Thoracic aorta (tissue), 2 donors: ENCODE measurements around the gene POP5. TPM values are rescaled to one million over a fixed set of nuclear protein-coding genes. Genes with fewer than 3 reads are reported as not detected.
"Not testable (repeated sequence)": the region's sequence is repeated elsewhere in the genome, so short reads cannot be mapped to it uniquely, and the experiment has no call there.

ENCODE experiments used
- ATAC-seq: fragments of 150-250 bp; one replicate; pipeline ENCODE4 v1.8.0; 2017; ENCODE audit warnings: low read depth; ENCODE audit not compliant: insufficient number of reproducible peaks, low FRiP score
- DNase-seq: peaks from one replicate; pipeline ENCODE4 v3.0.0-alpha.2; 2020; ENCODE audit warnings: low spot score
- H3K27ac ChIP-seq, 2 donors: fragments of 200-600 bp; sonication (generic); 1 replicate in 1 of 2; 2 replicates in 1 of 2; pipeline ENCODE4 v1.5.1; 2016; ENCODE audit warnings: mild to moderate bottlenecking in 2 of 2, moderate library complexity in 2 of 2
- H3K27me3 ChIP-seq: fragments of 200-600 bp; sonication (generic); replicated peaks from 2 replicates; pipeline ENCODE4 v1.6.0; 2016; ENCODE audit warnings: mild to moderate bottlenecking; ENCODE audit not compliant: insufficient read depth
- H3K36me3 ChIP-seq: fragments of 200-600 bp; sonication (generic); one replicate; pipeline ENCODE4 v1.5.1; 2016
- H3K4me1 ChIP-seq, 2 donors: fragments of 200-600 bp; sonication (generic); 1 replicate in 1 of 2; 2 replicates in 1 of 2; pipeline versions ENCODE4 v1.5.1 to v1.6.0; 2016; ENCODE audit warnings: low read depth in 2 of 2, mild to moderate bottlenecking in 1 of 2; ENCODE audit not compliant: control insufficient read depth in 1 of 2
- H3K4me3 ChIP-seq: fragments of 200-600 bp; sonication (generic); 2 replicates; pipeline ENCODE4 v1.5.1; 2016; ENCODE audit warnings: mild to moderate bottlenecking
- H3K9me3 ChIP-seq: fragments of 200-600 bp; sonication (generic); 2 replicates; pipeline ENCODE4 v1.5.1; 2016
- total RNA-seq, 2 donors: library from RNA; depleted of rRNA; stranded (reverse); fragments of >200 nt; gene quantifications; one replicate each; pipeline versions ENCODE4 v1.1.0 to v1.2.3, GENCODE V29; 2016
- TF ChIP-seq, protein P1 (sequence below): fragments of 200-600 bp; sonication (generic); IDR thresholded peaks from one replicate; pipeline ENCODE4 v1.5.1; 2019; ENCODE audit warnings: antibody characterized with exemption

Gene POP5
- total RNA-seq, 2 donors from 2014 or later, result 22.3 to 42.4 TPM

DNA sequence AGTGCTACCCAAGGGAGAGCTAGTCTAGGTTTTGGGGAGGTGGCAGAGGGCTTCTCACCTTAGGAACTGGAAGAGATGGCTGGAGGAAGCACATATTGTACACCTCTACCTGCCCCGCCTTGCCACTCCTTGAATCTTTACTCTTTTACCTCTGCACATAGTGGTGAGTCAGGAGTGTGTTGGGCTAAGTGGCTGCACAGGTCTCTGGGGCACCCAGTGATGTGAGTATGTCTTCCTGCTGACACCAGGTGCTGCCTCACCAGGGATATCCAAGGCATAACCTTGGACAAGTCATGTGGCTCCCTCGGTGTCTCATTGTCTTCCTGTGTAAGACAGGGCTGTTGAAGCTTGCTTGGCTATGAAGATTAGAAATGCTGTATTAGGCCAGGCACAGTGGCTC is 39.4 kb upstream of the POP5 start:
- DNase-seq, result no peak
- Histone ChIP-seq H3K36me3 (no peaks in the 10 kb centered on the region), H3K27me3 (no peaks in the 10 kb centered on the region), H3K27ac (no peak overlapping the region), H3K9me3 (no peaks in the 10 kb centered on the region), H3K4me1 (no peaks in the 10 kb centered on the region), H3K4me3 (no peak overlapping the region)
- ATAC-seq, result no peak
- TF ChIP-seq, protein P1, sequence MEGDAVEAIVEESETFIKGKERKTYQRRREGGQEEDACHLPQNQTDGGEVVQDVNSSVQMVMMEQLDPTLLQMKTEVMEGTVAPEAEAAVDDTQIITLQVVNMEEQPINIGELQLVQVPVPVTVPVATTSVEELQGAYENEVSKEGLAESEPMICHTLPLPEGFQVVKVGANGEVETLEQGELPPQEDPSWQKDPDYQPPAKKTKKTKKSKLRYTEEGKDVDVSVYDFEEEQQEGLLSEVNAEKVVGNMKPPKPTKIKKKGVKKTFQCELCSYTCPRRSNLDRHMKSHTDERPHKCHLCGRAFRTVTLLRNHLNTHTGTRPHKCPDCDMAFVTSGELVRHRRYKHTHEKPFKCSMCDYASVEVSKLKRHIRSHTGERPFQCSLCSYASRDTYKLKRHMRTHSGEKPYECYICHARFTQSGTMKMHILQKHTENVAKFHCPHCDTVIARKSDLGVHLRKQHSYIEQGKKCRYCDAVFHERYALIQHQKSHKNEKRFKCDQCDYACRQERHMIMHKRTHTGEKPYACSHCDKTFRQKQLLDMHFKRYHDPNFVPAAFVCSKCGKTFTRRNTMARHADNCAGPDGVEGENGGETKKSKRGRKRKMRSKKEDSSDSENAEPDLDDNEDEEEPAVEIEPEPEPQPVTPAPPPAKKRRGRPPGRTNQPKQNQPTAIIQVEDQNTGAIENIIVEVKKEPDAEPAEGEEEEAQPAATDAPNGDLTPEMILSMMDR, result no peak

DNA sequence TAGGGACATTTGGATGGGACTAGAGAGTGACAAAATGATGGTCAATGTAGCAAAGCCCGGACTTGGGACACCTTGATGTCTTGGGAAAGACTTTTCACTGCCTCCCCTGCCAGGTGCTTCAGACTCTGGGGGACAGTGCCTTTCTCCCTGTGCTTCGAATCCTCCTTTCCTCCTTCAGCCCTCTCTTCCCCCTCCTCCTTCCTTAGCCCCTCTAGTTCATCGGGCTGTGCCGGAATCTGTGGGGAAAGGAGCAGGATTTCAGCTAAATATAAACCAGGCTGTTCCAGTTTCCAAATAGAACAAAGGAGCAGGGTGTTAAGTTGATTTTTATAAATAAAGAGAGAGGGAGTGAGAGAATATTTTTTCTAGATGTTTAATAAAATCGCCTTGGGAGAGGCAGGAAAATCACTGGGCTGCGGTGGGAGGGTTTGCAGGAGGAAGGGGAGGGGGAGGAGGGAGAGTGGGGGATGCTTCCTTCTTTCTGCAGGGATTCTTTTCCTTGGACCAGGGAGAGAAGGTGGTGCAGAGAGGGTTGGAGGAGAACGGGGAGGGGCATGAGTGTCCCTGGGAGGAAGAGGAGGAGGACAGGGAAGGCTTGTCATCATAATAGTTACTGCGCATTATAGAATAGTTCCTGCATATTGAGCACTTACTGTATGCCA is 37.9 kb upstream of the POP5 start:
- no peaks in the 10 kb centered on the region for H3K36me3 ChIP-seq
- H3K4me3 ChIP-seq, result no peak overlapping the region
- H3K27ac ChIP-seq, result no peak overlapping the region
- ATAC-seq, result no peak
- no peaks in the 10 kb centered on the region for H3K4me1 ChIP-seq
- H3K9me3 ChIP-seq, result no peaks in the 10 kb centered on the region
- no peak for DNase-seq
- no peaks in the 10 kb centered on the region for H3K27me3 ChIP-seq
- TF ChIP-seq, protein P1, result no peak

DNA sequence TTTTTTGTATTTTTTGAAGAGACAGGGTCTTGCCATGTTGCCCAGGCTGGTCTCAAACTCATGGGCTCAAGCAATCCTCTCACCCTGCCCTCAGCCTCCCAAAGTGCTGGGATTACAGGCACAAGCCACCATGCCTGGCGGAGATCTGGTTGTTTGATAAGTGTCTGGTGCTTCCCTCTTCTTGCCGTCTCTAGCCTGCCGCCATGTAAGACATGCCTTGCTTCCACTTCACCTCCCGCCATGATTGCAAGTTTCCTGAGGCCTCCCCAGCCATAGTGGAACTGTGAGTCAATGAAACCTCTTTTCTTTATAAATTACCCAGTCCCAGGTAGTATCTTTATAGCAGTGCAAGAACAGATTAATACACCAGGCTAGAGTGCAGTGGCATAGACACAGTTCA is 36.6 kb upstream of the POP5 start:
- not testable (repeated sequence) for H3K27me3 ChIP-seq, H3K27ac ChIP-seq, DNase-seq, H3K36me3 ChIP-seq, ATAC-seq, H3K4me3 ChIP-seq, H3K4me1 ChIP-seq, H3K9me3 ChIP-seq

DNA sequence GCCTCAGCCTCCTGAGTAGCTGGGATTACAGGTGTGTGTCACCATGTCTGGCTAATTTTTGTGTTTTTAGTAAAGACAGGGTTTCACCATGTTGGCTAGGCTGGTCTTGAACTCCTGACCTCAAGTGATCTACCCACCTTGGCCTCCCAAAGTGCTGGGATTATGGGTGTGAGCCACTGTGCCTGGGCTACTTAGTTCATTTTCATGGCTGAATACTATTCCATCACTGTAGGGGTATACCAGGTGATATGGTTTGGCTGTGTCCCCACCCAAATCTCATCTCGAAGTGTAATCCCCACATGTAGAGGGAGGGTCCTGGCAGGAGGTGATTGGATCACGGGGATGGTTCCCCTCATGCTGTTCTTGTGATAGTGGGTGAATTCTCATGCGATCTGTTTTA is 36.0 kb upstream of the POP5 start:
- not testable (repeated sequence) for H3K27ac ChIP-seq, H3K36me3 ChIP-seq, ATAC-seq, H3K27me3 ChIP-seq, DNase-seq, H3K4me1 ChIP-seq, H3K9me3 ChIP-seq, H3K4me3 ChIP-seq

DNA sequence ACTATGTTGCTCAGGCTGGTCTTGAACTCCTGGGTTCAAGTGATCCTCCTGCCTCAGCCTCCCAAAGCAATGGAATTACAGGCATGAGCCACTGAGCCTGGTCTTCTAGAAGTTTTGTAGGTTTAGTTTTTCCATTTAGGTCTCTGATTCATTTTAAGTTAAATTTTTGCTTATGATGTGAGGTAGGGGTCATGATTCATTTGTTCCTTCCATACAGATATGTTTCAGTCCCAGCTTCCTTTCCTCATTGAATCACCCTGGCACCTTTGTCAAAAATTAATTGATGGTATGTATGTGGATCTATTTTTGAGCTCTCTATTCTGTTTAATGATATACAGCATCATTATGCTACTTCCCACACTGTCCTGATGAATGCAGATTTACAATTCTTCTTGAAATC is 33.6 kb upstream of the POP5 start:
- no peaks in the 10 kb centered on the region for H3K36me3 ChIP-seq
- no peak overlapping the region for H3K27ac ChIP-seq
- H3K4me1 ChIP-seq, result no peaks in the 10 kb centered on the region
- H3K4me3 ChIP-seq, result no peak overlapping the region
- H3K9me3 ChIP-seq, result no peaks in the 10 kb centered on the region
- TF ChIP-seq, protein P1, result no peak
- ATAC-seq (no peak), DNase-seq (no peak)
- no peaks in the 10 kb centered on the region for H3K27me3 ChIP-seq

DNA sequence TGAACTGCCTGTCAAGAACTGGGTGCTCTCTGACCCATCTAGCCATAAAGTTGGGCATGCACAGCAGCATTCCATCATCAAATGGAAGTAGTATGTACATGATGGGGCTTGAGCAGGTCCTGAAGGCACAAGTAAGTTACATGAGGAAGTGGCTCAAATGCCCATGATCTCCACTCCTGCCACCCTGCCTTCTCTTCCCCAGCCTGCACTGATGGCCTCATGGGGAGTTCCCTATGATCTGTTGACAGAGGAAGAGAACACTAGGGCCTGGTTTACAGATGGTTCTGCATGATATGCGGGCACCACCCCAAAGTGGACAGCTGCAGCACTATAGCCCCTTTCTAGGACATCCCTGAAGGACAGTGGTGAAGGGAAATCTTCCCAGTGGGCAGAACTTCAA is 30.3 kb upstream of the POP5 start:
- ATAC-seq, result not testable (repeated sequence)

DNA sequence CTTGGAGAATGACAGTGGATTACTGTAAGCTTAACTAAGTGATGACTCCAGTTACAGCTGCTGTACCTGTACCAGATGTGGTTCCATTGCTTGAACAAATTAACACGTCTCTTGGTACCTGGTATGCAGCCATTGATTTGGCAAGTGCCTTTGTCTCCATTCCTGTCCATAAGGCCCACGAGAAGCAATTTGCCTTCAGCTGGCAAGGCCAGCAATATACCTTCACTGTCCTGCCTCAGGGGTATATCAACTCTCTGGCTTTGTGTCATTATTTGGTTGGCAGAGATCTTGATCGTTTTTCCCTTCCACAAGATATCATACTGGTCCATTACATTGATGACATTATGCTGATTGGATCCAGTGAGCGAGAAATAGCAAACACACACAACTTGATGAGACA is 29.4 kb upstream of the POP5 start:
- DNase-seq (no peak), ATAC-seq (no peak)
- Histone ChIP-seq H3K27me3 (no peaks in the 10 kb centered on the region), H3K27ac (no peak overlapping the region), H3K9me3 (no peaks in the 10 kb centered on the region), H3K36me3 (no peaks in the 10 kb centered on the region), H3K4me1 (no peaks in the 10 kb centered on the region), H3K4me3 (no peak overlapping the region)
- TF ChIP-seq, protein P1, result no peak

More for the DNA sequence above, 30.3 kb upstream of the POP5 start:
- DNase-seq, H3K27me3 ChIP-seq, H3K4me1 ChIP-seq, H3K4me3 ChIP-seq, H3K9me3 ChIP-seq, H3K27ac ChIP-seq, H3K36me3 ChIP-seq: not testable (repeated sequence)

DNA sequence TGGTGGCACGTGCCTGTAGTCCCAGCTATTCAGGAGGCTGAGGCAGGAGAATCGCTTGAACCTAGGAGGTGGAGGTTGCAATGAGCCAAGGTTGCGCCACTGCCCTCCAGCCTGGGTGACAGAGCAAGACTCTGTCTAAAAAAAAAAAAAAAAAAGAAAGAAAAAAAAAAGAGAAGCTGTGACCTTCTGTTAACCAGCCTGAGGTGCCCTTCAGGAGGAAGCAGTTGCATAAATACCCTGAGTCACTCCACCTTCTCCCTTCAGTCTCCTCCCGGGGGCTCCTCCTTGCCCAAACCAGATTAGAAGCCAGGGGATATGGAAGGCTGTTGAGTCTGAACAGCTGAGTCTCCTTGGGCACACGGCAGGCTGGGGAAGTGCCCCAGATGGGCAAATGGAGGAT is 21.2 kb upstream of the POP5 start:
- H3K9me3 ChIP-seq, H3K27ac ChIP-seq, H3K36me3 ChIP-seq, DNase-seq, H3K4me3 ChIP-seq, ATAC-seq, H3K27me3 ChIP-seq, H3K4me1 ChIP-seq: not testable (repeated sequence)
